Peyer's patch (tissue), 4 donors: Measurements from ENCODE around the gene STAG3. TPM values are rescaled to one million over a fixed set of nuclear protein-coding genes. Genes with fewer than 3 reads are reported as not detected.

ENCODE experiments used
- DNase-seq, 3 donors: peaks; one replicate each; pipeline ENCODE4 v3.0.0-alpha.2; 2017 to 2019
- H3K27ac ChIP-seq, 4 donors: fragments of 200-600 bp; sonication (generic); one replicate each; pipeline ENCODE4 v1.5.1; 2016 to 2019
- H3K27me3 ChIP-seq, 2 donors: fragments of 200-600 bp; sonication (generic); one replicate each; pipeline ENCODE4 v1.5.1; 2019
- H3K36me3 ChIP-seq, 3 donors: fragments of 200-600 bp; sonication (generic); one replicate each; pipeline ENCODE4 v1.5.1; 2016 to 2019
- H3K4me1 ChIP-seq, 4 donors: fragments of 200-600 bp; sonication (generic); one replicate each; pipeline ENCODE4 v1.5.1; 2016 to 2019
- H3K4me3 ChIP-seq, 4 donors: fragments of 200-600 bp; sonication (generic); 1 replicate in 3 of 4; 2 replicates in 1 of 4; pipeline ENCODE4 v1.5.1; 2016 to 2019; ENCODE audit warnings: mild to moderate bottlenecking in 1 of 4
- H3K9me3 ChIP-seq, 4 donors: fragments of 200-600 bp; sonication (generic); one replicate each; pipeline ENCODE4 v1.5.1; 2016 to 2019; ENCODE audit warnings: mild to moderate bottlenecking in 1 of 4
- POLR2A ChIP-seq, 2 donors: fragments of 450-650 bp; IDR thresholded peaks; one replicate each; pipeline ENCODE4 v1.5.1; 2017; ENCODE audit warnings: antibody characterized with exemption in 2 of 2, mild to moderate bottlenecking in 2 of 2, moderate library complexity in 2 of 2
- total RNA-seq, 4 donors: library from RNA; depleted of rRNA; stranded (reverse); fragments of >200 nt; gene quantifications; one replicate each; pipeline ENCODE4 v1.1.0, GENCODE V29; 2016
- TF ChIP-seq, protein P1 (sequence below), 6 experiments: fragments of 450-650 bp in 4 of 6; fragments of 200-600 bp in 2 of 6; sonication (generic) in 1 of 6; IDR thresholded peaks; one replicate each; pipeline ENCODE4 v1.5.1; 2017 to 2019; ENCODE audit warnings: antibody characterized with exemption in 6 of 6, mild to moderate bottlenecking in 3 of 6, moderate library complexity in 1 of 6

Gene STAG3
- total RNA-seq, 4 donors from 2014 or later = 2.1 to 62.7 (median 3.5) TPM; not detected in 1

DNA sequence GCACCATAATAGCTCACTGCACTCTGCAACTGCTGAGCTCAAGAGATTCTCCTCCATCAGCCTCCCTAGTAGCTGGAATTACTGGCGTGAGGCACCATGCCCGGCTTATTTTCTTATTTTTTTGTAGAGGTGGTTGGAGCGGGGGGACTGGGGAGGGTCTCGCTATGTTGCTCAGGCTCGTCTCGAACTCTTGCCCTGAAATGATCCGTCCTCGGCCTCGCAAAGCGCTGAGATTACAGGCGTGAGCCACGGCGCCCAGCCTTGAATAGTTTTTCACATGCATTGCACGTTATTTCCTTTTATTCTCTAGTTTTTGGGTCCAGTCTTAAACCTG lies 29.5 kb upstream of the STAG3 start:
- peaks cover 0 to 20% (median 2%) of the 10 kb centered on the region in 4 donors for H3K4me1 ChIP-seq
- H3K27ac ChIP-seq = peak overlapping the region; percentile 80 to 96 (median 89)
- no peaks in the 10 kb centered on the region for H3K9me3 ChIP-seq
- no peaks in the 10 kb centered on the region for H3K27me3 ChIP-seq
- H3K4me3 ChIP-seq = peak overlapping the region; percentile 72 to 96 (median 80)
- TF ChIP-seq, protein P1, sequence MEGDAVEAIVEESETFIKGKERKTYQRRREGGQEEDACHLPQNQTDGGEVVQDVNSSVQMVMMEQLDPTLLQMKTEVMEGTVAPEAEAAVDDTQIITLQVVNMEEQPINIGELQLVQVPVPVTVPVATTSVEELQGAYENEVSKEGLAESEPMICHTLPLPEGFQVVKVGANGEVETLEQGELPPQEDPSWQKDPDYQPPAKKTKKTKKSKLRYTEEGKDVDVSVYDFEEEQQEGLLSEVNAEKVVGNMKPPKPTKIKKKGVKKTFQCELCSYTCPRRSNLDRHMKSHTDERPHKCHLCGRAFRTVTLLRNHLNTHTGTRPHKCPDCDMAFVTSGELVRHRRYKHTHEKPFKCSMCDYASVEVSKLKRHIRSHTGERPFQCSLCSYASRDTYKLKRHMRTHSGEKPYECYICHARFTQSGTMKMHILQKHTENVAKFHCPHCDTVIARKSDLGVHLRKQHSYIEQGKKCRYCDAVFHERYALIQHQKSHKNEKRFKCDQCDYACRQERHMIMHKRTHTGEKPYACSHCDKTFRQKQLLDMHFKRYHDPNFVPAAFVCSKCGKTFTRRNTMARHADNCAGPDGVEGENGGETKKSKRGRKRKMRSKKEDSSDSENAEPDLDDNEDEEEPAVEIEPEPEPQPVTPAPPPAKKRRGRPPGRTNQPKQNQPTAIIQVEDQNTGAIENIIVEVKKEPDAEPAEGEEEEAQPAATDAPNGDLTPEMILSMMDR (IDR thresholded peaks at IDR 0.05) = no peak
- TF ChIP-seq POLR2A (IDR thresholded peaks at IDR 0.05) = no peak
- peaks cover 0 to 12% (median 0%) of the 10 kb centered on the region in 3 donors for H3K36me3 ChIP-seq
- no peak for DNase-seq

DNA sequence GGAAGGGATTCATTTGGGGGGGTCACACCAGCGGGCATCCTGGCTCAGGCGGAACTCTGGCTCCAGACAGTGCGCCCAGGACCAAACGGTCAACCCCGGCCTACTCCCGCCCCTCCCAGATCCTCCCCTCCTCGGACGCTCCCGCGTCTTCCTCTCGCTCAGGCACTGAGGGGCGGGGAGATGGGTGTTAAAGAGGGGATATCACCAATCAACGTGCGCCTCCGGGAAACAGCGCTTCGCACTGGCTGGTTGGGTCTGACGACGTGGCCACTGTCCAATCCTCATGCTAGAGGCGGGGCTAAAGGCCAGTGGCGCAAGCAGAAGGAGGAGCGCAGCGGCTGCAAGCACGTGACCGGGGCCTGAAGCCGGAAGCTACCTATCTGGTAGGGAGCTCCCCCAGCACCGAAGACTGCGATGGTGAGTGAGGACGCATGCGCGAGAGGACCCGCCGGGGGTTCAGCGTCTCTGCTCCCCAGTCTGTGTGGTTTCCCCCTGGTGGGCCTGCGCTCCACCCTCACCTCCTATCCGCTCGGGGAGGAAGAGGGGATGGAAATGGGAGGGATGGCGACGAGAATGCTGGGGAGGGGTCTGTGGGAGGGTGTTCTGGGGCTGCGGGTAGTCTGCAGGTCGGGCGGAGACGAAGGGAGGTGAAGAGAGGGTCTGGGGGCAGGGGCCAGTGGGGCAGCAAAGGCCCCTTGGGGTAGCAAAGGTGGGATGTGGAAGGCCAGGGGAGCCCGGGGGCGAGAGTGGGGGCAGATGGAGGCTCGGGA lies 29.0 kb upstream of the STAG3 start, which contains the start of gene LAMTOR4:
Gene LAMTOR4, plus strand, starts transcription at position 360 of the 770 bp plus-strand sequence. Its CDS starts 55 bp downstream, at position 415.
- Histone ChIP-seq H3K9me3 (no peaks in the 10 kb centered on the region), H3K4me3 (peak within 1 kb of the TSS; percentile 72 to 96 (median 80)), H3K4me1 (peaks cover 0 to 26% (median 2%) of the 10 kb centered on the region in 4 donors), H3K27ac (peak within 1 kb of the TSS; percentile 83 to 96 (median 90)), H3K27me3 (no peaks in the 10 kb centered on the region), H3K36me3 (peaks cover 0 to 17% (median 0%) of the 10 kb centered on the region in 3 donors)
- TF ChIP-seq POLR2A (IDR thresholded peaks at IDR 0.05) = peak; percentile 57 to 84
- TF ChIP-seq, protein P1 (IDR thresholded peaks at IDR 0.05) = peak in 1 of 6 experiments; percentile 3
- peak; percentile 98 to 100 (median 99) for DNase-seq

DNA sequence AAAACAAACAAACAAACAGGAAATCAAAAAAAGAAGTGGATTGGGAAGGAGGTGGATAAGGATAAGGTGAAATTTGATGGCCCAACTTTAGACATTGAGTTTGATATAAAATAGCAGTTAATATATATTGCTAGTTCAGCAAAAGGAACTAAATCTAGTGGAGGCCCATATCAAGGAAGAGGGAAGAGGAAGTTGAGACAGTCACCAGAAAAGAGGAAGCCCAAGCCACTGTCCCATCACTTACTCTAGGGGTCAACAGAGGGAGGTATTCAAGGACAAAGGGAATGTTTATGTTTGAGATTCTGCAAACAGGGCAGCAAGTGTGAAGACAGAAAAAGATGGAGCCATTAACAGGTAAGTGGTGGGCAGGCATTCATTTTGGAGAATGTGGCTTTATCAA lies 25.3 kb upstream of the STAG3 start:
- H3K4me1 ChIP-seq = peaks cover 0 to 61% (median 7%) of the 10 kb centered on the region in 4 donors
- TF ChIP-seq, protein P1 (IDR thresholded peaks at IDR 0.05) = no peak
- no peak for TF ChIP-seq POLR2A (IDR thresholded peaks at IDR 0.05)

DNA sequence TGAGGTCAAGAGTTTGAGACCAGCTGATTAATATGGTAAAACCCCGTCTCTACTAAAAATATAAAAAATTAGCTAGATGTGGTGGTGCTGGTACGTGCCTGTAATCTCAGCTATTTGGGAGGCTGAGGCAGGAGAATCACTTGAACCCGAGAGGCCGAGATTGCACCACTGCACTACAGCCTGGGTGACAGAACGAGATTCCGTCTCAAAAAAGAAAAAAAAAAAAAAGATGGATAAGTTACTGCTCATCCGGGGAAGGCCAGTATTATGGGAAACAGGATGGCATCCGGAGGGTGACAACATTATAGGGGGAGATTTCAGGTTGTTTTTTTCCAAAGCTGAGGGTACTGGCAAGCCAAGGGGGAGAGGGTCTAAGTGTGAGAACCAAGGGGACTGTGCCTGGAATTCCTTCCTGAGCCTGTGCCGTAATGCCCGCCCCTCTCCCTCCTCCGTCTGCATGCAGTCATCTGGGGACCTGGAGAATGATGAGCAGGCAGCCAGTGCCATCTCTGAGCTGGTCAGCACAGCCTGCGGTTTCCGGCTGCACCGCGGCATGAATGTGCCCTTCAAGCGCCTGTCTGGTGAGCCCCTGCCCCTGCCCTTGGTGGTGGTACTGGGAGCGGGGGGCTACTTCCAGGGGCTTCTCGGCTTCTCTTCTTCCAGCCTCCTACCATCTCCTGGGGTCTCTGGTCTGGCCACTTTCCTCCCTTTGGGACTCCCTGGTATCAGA lies 24.6 kb upstream of the STAG3 start:
- peak in 1 of 3 donors; percentile 47 for DNase-seq
- H3K27me3 ChIP-seq = no peaks in the 10 kb centered on the region
- TF ChIP-seq POLR2A (IDR thresholded peaks at IDR 0.05) = no peak
- TF ChIP-seq, protein P1 (IDR thresholded peaks at IDR 0.05) = no peak
- no peaks in the 10 kb centered on the region for H3K9me3 ChIP-seq
- no peak overlapping the region for H3K4me3 ChIP-seq
- H3K36me3 ChIP-seq = peaks cover 0 to 41% (median 0%) of the 10 kb centered on the region in 3 donors
- peaks cover 0 to 68% (median 13%) of the 10 kb centered on the region in 4 donors for H3K4me1 ChIP-seq
- peak overlapping the region in 3 of 4 donors; percentile 46 to 95 (median 81) for H3K27ac ChIP-seq

More for the DNA sequence above, 25.3 kb upstream of the STAG3 start:
- peak overlapping the region in 1 of 4 donors; percentile 46 for H3K27ac ChIP-seq
- H3K27me3 ChIP-seq = no peaks in the 10 kb centered on the region
- H3K4me3 ChIP-seq = no peak overlapping the region
- H3K36me3 ChIP-seq = peaks cover 0 to 41% (median 0%) of the 10 kb centered on the region in 3 donors
- no peaks in the 10 kb centered on the region for H3K9me3 ChIP-seq
- no peak for DNase-seq

DNA sequence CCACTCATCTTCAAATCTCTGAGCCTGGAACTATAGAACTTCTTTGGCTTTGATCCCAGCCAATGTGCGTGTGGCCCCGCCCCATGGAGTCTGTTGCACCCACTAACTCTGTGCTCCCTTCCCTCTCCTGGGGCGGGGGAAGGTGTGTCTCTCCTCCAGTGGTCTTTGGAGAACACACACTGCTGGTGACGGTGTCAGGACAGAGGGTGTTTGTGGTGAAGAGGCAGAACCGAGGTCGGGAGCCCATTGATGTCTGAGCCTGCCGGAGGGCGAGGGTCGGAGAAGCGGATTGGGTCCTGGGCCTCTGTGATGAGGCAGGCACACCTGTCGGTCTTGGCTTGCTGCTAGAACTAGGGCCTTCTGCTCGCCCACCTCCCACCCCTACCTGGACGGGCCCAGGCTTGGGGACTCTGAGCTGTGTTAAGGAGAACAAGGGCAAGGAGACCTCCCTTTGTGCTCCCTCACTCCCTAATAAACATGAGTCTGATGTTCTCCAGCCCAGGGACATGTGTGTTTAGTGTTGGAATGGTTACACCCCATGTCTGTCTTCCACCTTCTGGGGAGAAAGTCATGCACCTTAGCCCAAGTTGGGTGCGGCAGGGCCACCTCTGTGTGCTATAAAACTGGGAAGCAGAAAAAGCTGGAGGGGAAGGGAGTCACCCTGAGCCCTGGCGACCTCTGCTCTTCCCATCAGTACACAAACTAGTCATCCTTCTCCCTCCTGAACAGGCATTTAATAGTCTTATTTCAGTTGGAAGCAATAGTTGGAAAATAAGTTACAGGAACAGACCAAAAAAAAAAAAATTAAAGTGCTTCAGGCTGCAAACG lies 23.8 kb upstream of the STAG3 start:
- peak overlapping the region in 3 of 4 donors; percentile 68 to 95 (median 81) for H3K27ac ChIP-seq
- no peak overlapping the region for H3K4me3 ChIP-seq
- peaks cover 0 to 41% (median 0%) of the 10 kb centered on the region in 3 donors for H3K36me3 ChIP-seq
- DNase-seq = peak in 2 of 3 donors; percentile 69 to 70
- TF ChIP-seq, protein P1 (IDR thresholded peaks at IDR 0.05) = no peak
- peak in 1 of 2 donors; percentile 5 for TF ChIP-seq POLR2A (IDR thresholded peaks at IDR 0.05)
- H3K27me3 ChIP-seq = no peaks in the 10 kb centered on the region
- H3K9me3 ChIP-seq = no peaks in the 10 kb centered on the region
- H3K4me1 ChIP-seq = peaks cover 0 to 70% (median 13%) of the 10 kb centered on the region in 4 donors
